CD4-positive, CD25-positive, alpha-beta regulatory T cell (primary cell): Measurements from ENCODE around the gene GGT5. TPM values are rescaled to one million over a fixed set of nuclear protein-coding genes. Genes with fewer than 3 reads are reported as not detected.
"Not testable (repeated sequence)": the region's sequence is repeated elsewhere in the genome, so short reads cannot be mapped to it uniquely, and the experiment has no call there.

ENCODE experiments used
- ATAC-seq, 2 donors: fragments of 150-1000 bp; cut with Tn5 transposase; one replicate each; pipeline ENCODE4 v1.10.0; 2021; ENCODE audit warnings: low read depth in 2 of 2, moderate number of reproducible peaks in 2 of 2, moderate library complexity in 1 of 2
- DNase-seq, 3 donors: peaks; one replicate each; pipeline versions ENCODE4 v3.0.0 to v3.0.0-alpha.2; 2012 to 2022; ENCODE audit warnings: mixed read lengths in 1 of 3
- H3K27ac ChIP-seq: one replicate; pipeline ENCODE4 v1.7.0; 2013; ENCODE audit warnings: mild to moderate bottlenecking, low read length; ENCODE audit not compliant: insufficient read depth, poor library complexity, severe bottlenecking
- H3K27me3 ChIP-seq: one replicate; pipeline ENCODE4 v1.7.0; 2013; ENCODE audit warnings: low read length; ENCODE audit not compliant: control insufficient read depth, insufficient read depth
- H3K36me3 ChIP-seq: one replicate; pipeline ENCODE4 v1.7.0; 2013; ENCODE audit warnings: mild to moderate bottlenecking, low read length, moderate library complexity; ENCODE audit not compliant: control insufficient read depth, insufficient read depth
- H3K4me1 ChIP-seq: 2 replicates; pipeline ENCODE4 v1.7.0; 2013; ENCODE audit warnings: mild to moderate bottlenecking, low read length; ENCODE audit not compliant: insufficient read depth, control insufficient read depth, poor library complexity, severe bottlenecking
- H3K4me3 ChIP-seq: one replicate; pipeline ENCODE4 v1.7.0; 2013; ENCODE audit warnings: low read depth, mild to moderate bottlenecking, low read length, moderate library complexity
- H3K9me3 ChIP-seq, 2 experiments: 1 replicate in 1 of 2; 2 replicates in 1 of 2; pipeline ENCODE4 v1.7.0; 2013; ENCODE audit warnings: low read length in 2 of 2, mild to moderate bottlenecking in 1 of 2, moderate library complexity in 1 of 2; ENCODE audit not compliant: control insufficient read depth in 2 of 2
- H3K27ac Mint-ChIP-seq, 3 donors: one replicate each; pipeline ENCODE4 v1.8.0; 2020 to 2022; ENCODE audit warnings: mild to moderate bottlenecking in 3 of 3, mixed read lengths in 3 of 3, moderate library complexity in 2 of 3
- H3K27me3 Mint-ChIP-seq: one replicate; pipeline ENCODE4 v1.8.0; 2022; ENCODE audit warnings: mild to moderate bottlenecking, mixed read lengths
- H3K36me3 Mint-ChIP-seq: one replicate; pipeline ENCODE4 v1.8.0; 2020; ENCODE audit warnings: mixed read lengths
- H3K4me1 Mint-ChIP-seq, 4 donors: one replicate each; pipeline ENCODE4 v1.8.0; 2020 to 2022; ENCODE audit warnings: mixed read lengths in 4 of 4, mild to moderate bottlenecking in 1 of 4
- H3K4me3 Mint-ChIP-seq, 4 donors: one replicate each; pipeline ENCODE4 v1.8.0; 2020 to 2022; ENCODE audit warnings: mild to moderate bottlenecking in 4 of 4, mixed read lengths in 4 of 4, moderate library complexity in 3 of 4
- H3K9me3 Mint-ChIP-seq, 7 donors: one replicate each; pipeline ENCODE4 v1.8.0; 2020 to 2022; ENCODE audit warnings: mixed read lengths in 7 of 7, mild to moderate bottlenecking in 3 of 7, moderate library complexity in 2 of 7
- polyA plus RNA-seq, 4 donors: library from polyadenylated mRNA; unstranded; fragments of 300-500 nt; fragmentation: Illumina TruSeq; gene quantifications; one replicate each; pipeline ENCODE4 v1.2.3, GENCODE V29; 2021
- total RNA-seq: library from RNA; stranded (reverse); gene quantifications from one replicate; pipeline ENCODE4 v1.2.3, GENCODE V29; 2022

The GGT5 gene
- total and polyA plus RNA-seq, 5 donors from 2014 or later, result not detected

DNA sequence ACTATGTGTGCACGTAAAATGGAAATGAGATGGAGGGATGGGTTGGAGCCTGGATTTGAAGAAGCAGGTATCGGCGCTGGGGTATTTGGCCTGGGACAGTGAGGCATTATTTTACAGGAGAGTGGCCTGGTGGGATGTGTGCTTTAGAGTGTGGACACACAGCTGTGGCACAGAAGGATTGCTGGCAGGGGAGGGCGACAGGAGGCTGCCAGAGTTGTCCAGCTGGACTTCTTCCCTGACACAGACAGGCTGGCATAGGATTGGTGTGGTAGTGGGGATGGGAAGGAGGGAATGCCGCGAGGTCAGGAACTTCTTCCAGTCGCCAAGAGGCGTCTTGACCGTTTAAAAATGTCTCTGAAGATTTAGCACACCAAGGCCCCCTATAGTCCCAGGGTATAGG is 42.3 kb upstream of the GGT5 start:
- H3K9me3 Mint-ChIP-seq, result not testable (repeated sequence)
- H3K27ac Mint-ChIP-seq, result peak overlapping the region in 1 of 3 donors; percentile 79

DNA sequence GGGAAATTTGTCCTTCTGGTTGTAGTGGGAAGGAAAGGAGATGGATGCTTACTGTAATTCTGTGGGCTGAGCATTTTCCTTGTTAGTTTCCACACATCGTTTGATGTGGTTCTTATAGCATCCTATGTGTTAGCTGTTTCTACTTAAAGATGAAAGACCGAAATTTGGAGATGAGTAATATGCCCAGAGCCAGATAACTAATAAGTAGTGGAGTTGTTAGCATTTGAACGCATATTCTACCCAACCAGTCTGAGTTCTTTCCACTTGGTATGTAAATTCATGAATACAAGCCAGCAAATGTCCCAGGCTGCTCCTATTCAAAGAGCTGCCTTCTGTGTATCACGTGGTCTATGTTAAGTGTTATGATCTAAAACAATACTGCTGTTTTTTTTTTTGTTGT is 40.4 kb upstream of the GGT5 start:
- peak overlapping the region in 3 of 4 donors; percentile 0 to 4 (median 2) for H3K4me3 Mint-ChIP-seq
- ATAC-seq, result peak; percentile 47 to 60

More for the DNA sequence above, 42.3 kb upstream of the GGT5 start:
- ATAC-seq, H3K4me3 ChIP-seq, H3K27me3 Mint-ChIP-seq, H3K36me3 ChIP-seq, H3K27me3 ChIP-seq, H3K27ac ChIP-seq, H3K4me1 ChIP-seq, H3K36me3 Mint-ChIP-seq, H3K9me3 ChIP-seq, H3K4me3 Mint-ChIP-seq, DNase-seq: not testable (repeated sequence)
- peaks cover 44 to 66% (median 56%) of the 10 kb centered on the region in 4 donors for H3K4me1 Mint-ChIP-seq

DNA sequence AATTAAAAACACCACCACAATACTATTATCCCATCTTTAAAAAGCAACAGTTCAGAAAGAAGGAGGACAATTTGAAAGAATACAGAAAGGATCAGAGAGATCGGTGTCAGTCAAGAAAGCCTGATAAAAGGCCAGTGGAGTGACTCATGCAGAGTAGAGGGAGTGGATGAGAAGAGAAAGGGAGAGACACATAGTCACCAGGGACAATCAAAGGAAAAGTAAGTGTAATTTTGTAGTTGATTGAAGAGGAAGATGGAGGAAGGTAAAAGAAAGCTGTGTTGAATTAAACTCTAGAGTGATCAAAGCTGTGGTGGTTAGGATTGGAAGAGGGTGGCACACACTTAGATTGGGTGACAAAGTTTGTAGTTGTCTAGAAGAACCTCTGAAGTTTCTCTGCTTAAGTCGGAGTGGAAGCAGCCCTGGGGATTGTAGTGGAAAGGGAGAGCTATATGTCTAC is 39.9 kb upstream of the GGT5 start:
- H3K27me3 Mint-ChIP-seq, result no peaks in the 10 kb centered on the region
- H3K36me3 Mint-ChIP-seq, result peaks cover 9% of the 10 kb centered on the region
- peaks cover 33 to 62% (median 51%) of the 10 kb centered on the region in 4 donors for H3K4me1 Mint-ChIP-seq
- H3K4me3 ChIP-seq, result no peak overlapping the region
- no peaks in the 10 kb centered on the region for H3K27me3 ChIP-seq
- no peaks in the 10 kb centered on the region for H3K9me3 ChIP-seq
- no peak overlapping the region for H3K27ac ChIP-seq
- H3K4me3 Mint-ChIP-seq, result peak overlapping the region in 2 of 4 donors; percentile 0 to 2
- H3K36me3 ChIP-seq, result no peaks in the 10 kb centered on the region
- DNase-seq, result no peak
- H3K9me3 Mint-ChIP-seq, result no peaks in the 10 kb centered on the region
- H3K27ac Mint-ChIP-seq, result peak overlapping the region in 1 of 3 donors; percentile 37
- peaks cover 13% of the 10 kb centered on the region for H3K4me1 ChIP-seq
- ATAC-seq, result peak in 1 of 2 donors; percentile 46

More for the DNA sequence above, 40.4 kb upstream of the GGT5 start:
- H3K27me3 ChIP-seq, result no peaks in the 10 kb centered on the region
- peak in 1 of 3 donors; percentile 40 for DNase-seq
- Mint-ChIP-seq H3K4me1 (peaks cover 37 to 64% (median 56%) of the 10 kb centered on the region in 4 donors), H3K27ac (peak overlapping the region in 1 of 3 donors; percentile 37), H3K9me3 (no peaks in the 10 kb centered on the region), H3K36me3 (peaks cover 10% of the 10 kb centered on the region), H3K27me3 (no peaks in the 10 kb centered on the region)
- H3K36me3 ChIP-seq, result no peaks in the 10 kb centered on the region
- peaks cover 13% of the 10 kb centered on the region for H3K4me1 ChIP-seq
- H3K4me3 ChIP-seq, result peak overlapping the region; percentile 23
- no peaks in the 10 kb centered on the region for H3K9me3 ChIP-seq
- no peak overlapping the region for H3K27ac ChIP-seq

DNA sequence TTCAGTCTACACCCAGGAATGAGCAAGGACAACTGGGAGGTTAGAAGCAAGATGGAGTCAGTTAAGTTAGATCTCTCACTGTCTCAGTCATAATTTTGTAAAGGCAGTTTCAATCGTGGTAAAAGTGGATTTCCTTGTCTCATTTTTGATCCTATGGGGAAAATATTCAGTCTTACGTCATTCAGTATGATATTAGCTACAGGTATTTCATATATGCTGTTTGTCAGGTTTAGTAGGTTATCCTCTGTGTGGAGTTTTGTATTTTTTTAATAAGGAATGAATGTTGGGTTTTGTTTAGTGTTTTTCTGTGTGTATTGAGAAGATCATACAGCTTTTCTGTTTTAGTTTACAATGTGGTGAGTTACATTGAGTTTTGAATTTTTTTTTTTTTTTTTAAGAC is 37.5 kb upstream of the GGT5 start:
- Mint-ChIP-seq H3K4me3 (peak overlapping the region in 1 of 4 donors; percentile 6), H3K9me3 (no peaks in the 10 kb centered on the region), H3K27ac (peak overlapping the region in 1 of 3 donors; percentile 12), H3K36me3 (peaks cover 9% of the 10 kb centered on the region), H3K27me3 (no peaks in the 10 kb centered on the region), H3K4me1 (peaks cover 32 to 60% (median 43%) of the 10 kb centered on the region in 4 donors)
- Histone ChIP-seq H3K4me1 (peaks cover 13% of the 10 kb centered on the region), H3K4me3 (no peak overlapping the region), H3K27ac (no peak overlapping the region), H3K36me3 (no peaks in the 10 kb centered on the region), H3K9me3 (no peaks in the 10 kb centered on the region), H3K27me3 (no peaks in the 10 kb centered on the region)
- ATAC-seq, result no peak
- no peak for DNase-seq

DNA sequence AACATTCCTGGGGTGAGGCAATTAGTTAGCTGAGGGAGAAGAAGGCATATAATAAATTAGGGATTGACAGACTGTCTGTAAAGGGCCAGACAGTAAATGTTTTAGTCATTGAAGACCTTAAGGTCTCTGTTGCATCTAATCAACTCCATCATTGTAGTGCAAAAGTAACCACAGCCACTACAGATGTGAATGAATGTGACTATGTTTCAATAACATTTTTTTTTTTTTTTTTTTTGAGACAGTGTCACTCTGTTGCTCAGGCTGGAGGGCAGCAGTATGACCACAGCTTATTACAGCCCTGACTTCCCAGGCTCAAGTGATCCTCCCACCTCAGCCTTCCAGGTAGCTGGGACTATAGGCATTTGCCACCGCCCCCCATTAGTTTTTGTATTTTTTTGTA is 35.5 kb upstream of the GGT5 start:
- H3K27ac ChIP-seq, H3K4me3 ChIP-seq, H3K4me1 ChIP-seq, H3K4me3 Mint-ChIP-seq, ATAC-seq, H3K27me3 Mint-ChIP-seq, H3K27ac Mint-ChIP-seq, H3K9me3 Mint-ChIP-seq, DNase-seq, H3K9me3 ChIP-seq, H3K36me3 ChIP-seq, H3K27me3 ChIP-seq: not testable (repeated sequence)
- Mint-ChIP-seq H3K36me3 (peaks cover 15% of the 10 kb centered on the region), H3K4me1 (peaks cover 33 to 55% (median 36%) of the 10 kb centered on the region in 4 donors)

DNA sequence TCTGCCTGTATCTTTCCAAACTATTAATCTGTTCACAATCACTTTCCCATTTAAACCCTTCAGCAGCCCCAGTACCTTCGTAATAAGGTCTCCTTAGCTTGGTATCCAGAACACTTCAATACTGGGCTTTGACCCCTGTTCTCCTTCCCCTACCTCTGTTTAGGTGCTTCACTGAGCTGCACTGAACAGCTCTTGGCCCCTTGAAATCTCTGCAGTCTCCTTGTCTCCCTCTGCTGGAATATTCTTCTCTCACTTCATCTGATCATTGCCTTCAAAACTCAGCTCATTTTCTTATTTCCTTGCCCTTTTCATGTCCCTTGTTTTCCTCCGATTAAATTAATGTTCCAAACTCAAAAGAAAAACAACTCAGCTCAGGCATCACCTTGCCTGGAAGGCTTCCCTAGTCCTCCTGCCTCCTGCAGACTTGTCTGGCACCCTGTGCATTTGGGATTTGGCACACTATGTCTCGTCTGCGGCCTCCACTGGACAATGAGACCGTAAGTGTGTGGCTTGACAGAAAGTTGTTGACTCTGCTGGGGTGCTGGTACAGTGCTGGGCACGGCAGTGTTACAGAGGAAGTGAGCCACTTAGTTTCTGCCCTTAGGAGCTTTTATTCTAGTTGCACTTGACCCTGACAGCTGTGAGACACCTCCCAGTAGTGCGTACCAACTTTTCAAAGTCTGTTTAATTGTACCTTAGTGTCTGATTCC is 30.0 kb upstream of the GGT5 start:
- H3K36me3 ChIP-seq, H3K9me3 Mint-ChIP-seq, H3K27me3 Mint-ChIP-seq, H3K9me3 ChIP-seq, H3K36me3 Mint-ChIP-seq, H3K27me3 ChIP-seq, H3K4me3 ChIP-seq, DNase-seq, H3K27ac ChIP-seq, ATAC-seq: not testable (repeated sequence)
- H3K4me1 ChIP-seq, result peaks cover 19% of the 10 kb centered on the region
- Mint-ChIP-seq H3K4me3 (peak overlapping the region in 3 of 4 donors; percentile 15 to 48 (median 44)), H3K4me1 (peaks cover 22 to 52% (median 24%) of the 10 kb centered on the region in 4 donors), H3K27ac (peak overlapping the region in 2 of 3 donors; percentile 48 to 67)

DNA sequence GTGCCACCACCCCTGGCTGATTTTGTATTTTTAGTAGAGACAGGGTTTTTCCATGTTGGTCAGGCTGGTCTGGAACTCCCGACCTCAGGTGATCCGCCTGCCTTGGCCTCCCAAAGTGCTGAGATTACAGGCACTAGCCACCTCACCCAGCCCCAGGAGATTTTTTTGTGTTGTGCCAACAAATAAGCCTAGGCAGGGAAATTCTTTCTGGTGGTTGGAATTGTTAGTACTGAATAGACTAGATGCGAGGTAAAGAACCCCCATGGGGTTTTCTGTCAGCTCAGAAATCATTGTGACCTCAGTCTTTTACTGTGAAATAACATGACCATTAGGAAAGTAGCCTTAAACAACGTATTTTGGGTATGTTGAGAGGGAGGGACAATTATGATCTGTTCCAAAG is 29.0 kb upstream of the GGT5 start:
- H3K4me1 ChIP-seq, result peaks cover 19% of the 10 kb centered on the region
- not testable (repeated sequence) for DNase-seq, ATAC-seq, H3K27me3 ChIP-seq, H3K4me3 ChIP-seq, H3K36me3 ChIP-seq, H3K27me3 Mint-ChIP-seq, H3K27ac ChIP-seq, H3K36me3 Mint-ChIP-seq, H3K9me3 ChIP-seq, H3K9me3 Mint-ChIP-seq, H3K27ac Mint-ChIP-seq
- Mint-ChIP-seq H3K4me3 (peak overlapping the region in 1 of 4 donors; percentile 15), H3K4me1 (peaks cover 22 to 46% (median 24%) of the 10 kb centered on the region in 4 donors)

DNA sequence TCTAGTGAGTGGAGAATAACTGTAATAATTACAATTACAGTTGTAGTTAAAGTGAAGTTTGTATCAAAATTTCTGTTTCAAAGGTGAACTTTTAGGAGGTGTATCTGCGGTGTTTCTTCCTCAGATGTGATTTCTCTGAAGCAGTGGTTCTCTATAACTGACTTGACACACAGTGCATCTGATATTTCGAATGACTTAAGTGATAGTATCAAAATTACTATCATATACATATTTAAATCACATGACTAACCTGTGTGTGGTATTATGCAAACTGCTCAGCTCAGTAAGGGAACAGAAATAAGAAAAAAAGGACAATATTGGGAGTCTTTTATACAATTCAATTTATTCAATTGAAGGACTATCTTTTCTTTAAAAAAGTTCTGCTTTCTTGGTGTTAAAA is 28.1 kb upstream of the GGT5 start:
- peak in 1 of 3 donors; percentile 10 for DNase-seq
- Histone ChIP-seq H3K4me1 (peaks cover 19% of the 10 kb centered on the region), H3K4me3 (peak overlapping the region; percentile 35)
- H3K36me3 ChIP-seq, H3K9me3 Mint-ChIP-seq, H3K27ac Mint-ChIP-seq, H3K27me3 ChIP-seq, H3K9me3 ChIP-seq, H3K27me3 Mint-ChIP-seq, H3K36me3 Mint-ChIP-seq, ATAC-seq, H3K27ac ChIP-seq: not testable (repeated sequence)
- Mint-ChIP-seq H3K4me1 (peaks cover 22 to 44% (median 24%) of the 10 kb centered on the region in 4 donors), H3K4me3 (peak overlapping the region; percentile 39 to 90 (median 70))
